HG03039 (cell line): ENCODE data around the gene ARMH4.

Experiments used
- ATAC-seq: cut with Tn5 transposase; IDR thresholded peaks from one replicate; pipeline ENCODE4 v1.9.1; 2021; ENCODE audit warnings: mild to moderate bottlenecking, moderate library complexity; ENCODE audit not compliant: unreplicated experiment

Gene ARMH4

GRCh38 chr14:57970175-57970574 lies 181.8 kb downstream of the ARMH4 start:
- no peak for ATAC-seq

- ATAC-seq: no peak
Measured at GRCh38 chr14:57963071-57963470, 188.9 kb downstream of the ARMH4 start.

- no peak for ATAC-seq
Measured at GRCh38 chr14:57962325-57963035, 189.5 kb downstream of the ARMH4 start.

- ATAC-seq: no peak
Measured at GRCh38 chr14:57961786-57962060, 190.3 kb downstream of the ARMH4 start.

- ATAC-seq: no peak
Measured at GRCh38 chr14:57960946-57961785, 190.8 kb downstream of the ARMH4 start.

- no peak for ATAC-seq
Measured at GRCh38 chr14:57957441-57957840, 194.6 kb downstream of the ARMH4 start.
